AG10803 (cell line): Measurements from ENCODE around the gene SLC25A23.

Experiments
- DNase-seq: peaks from one replicate; pipeline ENCODE4 v3.0.0; 2010; ENCODE audit warnings: low read depth
- H3K4me3 ChIP-seq: 2 replicates; pipeline ENCODE4 v1.5.1; 2011; ENCODE audit warnings: mild to moderate bottlenecking, low read length, control low read depth
- CTCF ChIP-seq: conservative IDR thresholded peaks from 2 replicates; pipeline ENCODE4 v1.5.1; 2011; ENCODE audit warnings: mild to moderate bottlenecking, low read length, control low read depth, inconsistent platforms

SLC25A23 gene

GRCh38 chr19:6396305-6396704 lies 63.3 kb downstream of the SLC25A23 start:
- no peak overlapping the region for H3K4me3 ChIP-seq
- no peak for TF ChIP-seq CTCF
- DNase-seq = no peak

- no peak overlapping the region for H3K4me3 ChIP-seq
- no peak for DNase-seq
- TF ChIP-seq CTCF = no peak
These were observed 64.8 kb downstream of the SLC25A23 start for GRCh38 chr19:6394831-6395230.

DNA sequence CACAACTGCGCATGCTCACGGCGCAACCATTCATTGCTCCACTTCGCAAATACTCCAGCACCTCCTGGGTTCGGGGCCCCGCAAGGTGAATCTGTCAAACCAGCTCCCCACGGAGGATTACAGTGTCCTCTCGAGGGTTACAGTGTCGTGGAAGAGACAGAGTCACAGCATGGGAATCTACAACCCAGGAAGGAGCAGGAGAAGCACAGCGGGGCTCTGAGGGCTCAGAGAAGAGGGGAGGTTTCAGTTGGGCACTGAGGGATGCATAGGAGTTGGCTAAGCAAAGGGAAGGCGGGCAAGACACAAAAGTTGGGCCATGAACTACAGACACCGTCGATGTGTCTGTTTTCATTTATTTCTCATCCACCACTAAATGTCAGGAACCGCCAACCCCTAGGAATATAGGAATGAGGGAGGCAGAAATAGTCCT lies 65.6 kb downstream of the SLC25A23 start:
- DNase-seq = no peak
- H3K4me3 ChIP-seq = peak overlapping the region; percentile 73
- TF ChIP-seq CTCF = no peak

DNA sequence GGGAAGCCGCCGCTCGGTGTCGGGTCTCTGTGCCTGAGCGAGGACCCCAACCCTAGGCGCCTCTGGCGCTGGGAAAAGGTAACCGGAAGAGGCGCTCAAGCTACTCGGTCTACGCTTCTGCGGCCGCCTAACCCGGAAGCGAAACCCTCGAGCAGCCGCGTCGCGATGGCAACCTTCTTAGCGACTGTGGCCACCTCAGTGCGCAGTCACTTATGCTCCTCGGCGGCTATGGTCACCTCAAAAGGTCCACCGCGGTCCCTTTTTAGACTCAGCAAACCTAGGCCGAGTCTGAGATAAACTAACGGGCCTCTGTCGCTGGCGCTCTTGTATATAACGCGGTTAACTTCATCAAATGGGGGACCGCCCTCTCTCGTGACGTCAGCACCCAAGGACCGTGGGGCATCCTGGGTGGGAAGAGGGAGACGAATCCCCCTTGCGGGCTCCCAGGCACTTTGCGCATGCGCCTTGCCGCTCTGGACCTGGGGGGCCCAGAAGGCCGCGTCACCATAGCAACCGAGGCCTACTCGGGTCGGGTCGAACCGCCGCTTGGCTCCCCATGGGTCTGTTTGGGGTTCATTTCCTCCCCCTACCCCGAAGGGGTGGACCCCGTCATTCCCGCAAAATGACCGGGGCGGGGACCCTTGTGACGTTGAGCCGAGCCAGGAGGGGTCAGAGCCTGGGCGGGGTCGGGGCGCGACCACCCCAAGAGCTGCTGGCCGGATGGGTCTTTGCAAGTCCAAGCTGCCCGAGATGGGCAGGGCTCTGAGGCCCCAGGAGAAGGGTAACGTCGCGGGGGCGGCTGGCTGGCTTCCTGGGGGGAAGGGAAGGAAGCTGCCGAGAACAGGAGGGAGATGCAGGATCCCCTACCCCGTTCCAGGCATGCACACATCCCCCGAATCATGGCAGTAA lies 66.3 kb downstream of the SLC25A23 start, which contains the start of gene GTF2F1:
GTF2F1 (minus strand) TSS at position 91 of the 909 bp plus-strand sequence. CDS start 169 bp downstream, outside the sequence.
- peak; percentile 95 for DNase-seq
- H3K4me3 ChIP-seq = peak within 1 kb of the TSS; percentile 73
- peak; percentile 17; the same call in 1 of the 2 replicates for TF ChIP-seq CTCF

GRCh38 chr19:6392221-6393073 lies 67.1 kb downstream of the SLC25A23 start:
- no peak for DNase-seq
- no peak for TF ChIP-seq CTCF
- peak overlapping the region; percentile 73 for H3K4me3 ChIP-seq
